GM10248 (cell line): Measurements from ENCODE around the gene CYFIP2.

Experiments used
- CTCF ChIA-PET: fragments of 300-600 bp; sonication (Branson Sonifier 250); formaldehyde crosslinking; extraction: SDS; loops from one replicate; lab custom pipeline; 2021; ENCODE audit warnings: antibody characterized with exemption; lab: Yijun Ruan, JAX
- POLR2A ChIA-PET: fragments of 350-650 bp; sonication (Branson Sonifier 250); formaldehyde crosslinking; extraction: SDS; loops from one replicate; lab custom pipeline; 2020; ENCODE audit warnings: antibody characterized with exemption; lab: Yijun Ruan, JAX
- DNase-seq: peaks from one replicate; pipeline ENCODE4 v3.0.0; 2012; ENCODE audit errors: extremely low spot score
- TF ChIP-seq, protein P1 (sequence below): IDR thresholded peaks from 2 replicates; pipeline ENCODE4 v1.5.1; 2012; ENCODE audit warnings: mild to moderate bottlenecking, low read depth; ENCODE audit errors: extremely low read depth, missing control alignments, control extremely low read depth

Gene CYFIP2

DNA sequence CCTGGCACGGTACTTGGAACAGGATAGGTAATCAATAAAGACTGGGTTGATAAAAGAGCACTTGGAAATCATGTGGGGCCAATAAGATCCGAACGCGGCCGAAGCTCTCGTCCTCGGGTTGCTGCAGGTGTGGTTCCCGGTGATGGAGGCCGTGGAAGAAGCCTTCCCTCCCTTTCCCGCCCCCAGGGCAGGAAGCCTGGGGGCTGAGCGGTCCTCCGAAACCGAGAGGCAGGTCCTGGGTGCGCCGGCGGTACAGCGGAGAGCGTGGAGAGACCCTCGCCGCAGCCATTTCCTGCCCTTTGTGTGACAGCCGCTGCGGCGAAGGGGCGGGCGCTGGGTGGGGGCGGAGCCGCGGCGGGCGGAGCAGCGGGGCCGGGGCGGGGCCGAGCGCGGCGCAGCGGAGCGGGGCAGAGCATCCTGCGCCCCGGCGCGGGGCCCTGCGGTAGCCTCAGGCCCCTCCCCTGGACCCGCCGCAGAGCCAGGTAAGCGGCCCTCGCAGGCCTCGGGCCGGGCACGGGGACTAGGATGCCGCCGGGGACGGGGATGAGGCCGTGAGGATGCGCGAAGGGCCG is at the start of gene CYFIP2:
Gene CYFIP2, plus strand, starts transcription at position 410 of the 572 bp plus-strand sequence. CDS start 19,239 bp downstream, outside the sequence.
- TF ChIP-seq, protein P1, sequence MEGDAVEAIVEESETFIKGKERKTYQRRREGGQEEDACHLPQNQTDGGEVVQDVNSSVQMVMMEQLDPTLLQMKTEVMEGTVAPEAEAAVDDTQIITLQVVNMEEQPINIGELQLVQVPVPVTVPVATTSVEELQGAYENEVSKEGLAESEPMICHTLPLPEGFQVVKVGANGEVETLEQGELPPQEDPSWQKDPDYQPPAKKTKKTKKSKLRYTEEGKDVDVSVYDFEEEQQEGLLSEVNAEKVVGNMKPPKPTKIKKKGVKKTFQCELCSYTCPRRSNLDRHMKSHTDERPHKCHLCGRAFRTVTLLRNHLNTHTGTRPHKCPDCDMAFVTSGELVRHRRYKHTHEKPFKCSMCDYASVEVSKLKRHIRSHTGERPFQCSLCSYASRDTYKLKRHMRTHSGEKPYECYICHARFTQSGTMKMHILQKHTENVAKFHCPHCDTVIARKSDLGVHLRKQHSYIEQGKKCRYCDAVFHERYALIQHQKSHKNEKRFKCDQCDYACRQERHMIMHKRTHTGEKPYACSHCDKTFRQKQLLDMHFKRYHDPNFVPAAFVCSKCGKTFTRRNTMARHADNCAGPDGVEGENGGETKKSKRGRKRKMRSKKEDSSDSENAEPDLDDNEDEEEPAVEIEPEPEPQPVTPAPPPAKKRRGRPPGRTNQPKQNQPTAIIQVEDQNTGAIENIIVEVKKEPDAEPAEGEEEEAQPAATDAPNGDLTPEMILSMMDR, result no peak
- peak; percentile 91 for DNase-seq
- CTCF ChIA-PET, result interaction anchor here (1.1 to 7.4 kb wide), 3 partner anchors 11 to 48 kb away, joined by 3 to 101 read pairs (median 7); no protein-coding TSS in a partner anchor
- POLR2A ChIA-PET, result no interaction called here

- DNase-seq, result no peak
- ChIA-PET POLR2A (no interaction called here), CTCF (interaction anchor here (1.0 to 3.0 kb wide), 14 partner anchors 9 to 502 kb away, joined by 3 to 16 read pairs (median 3); partner anchors contain the start of gene MED7)
- TF ChIP-seq, protein P1, result no peak
These were observed 49.4 kb upstream of the CYFIP2 start for GRCh38 chr5:157216391-157217142.

GRCh38 chr5:157217289-157218024 is 48.5 kb upstream of the CYFIP2 start:
- CTCF ChIA-PET, result interaction anchor here (1.1 to 3.0 kb wide), 12 partner anchors 10 to 501 kb away, joined by 3 to 16 read pairs (median 3); partner anchors contain the start of gene MED7
- TF ChIP-seq, protein P1, result no peak
- no peak for DNase-seq
- POLR2A ChIA-PET, result interaction anchor here (1.3 kb wide), 1 partner anchor 56 kb away, joined by 3 read pairs; no protein-coding TSS in a partner anchor

DNA sequence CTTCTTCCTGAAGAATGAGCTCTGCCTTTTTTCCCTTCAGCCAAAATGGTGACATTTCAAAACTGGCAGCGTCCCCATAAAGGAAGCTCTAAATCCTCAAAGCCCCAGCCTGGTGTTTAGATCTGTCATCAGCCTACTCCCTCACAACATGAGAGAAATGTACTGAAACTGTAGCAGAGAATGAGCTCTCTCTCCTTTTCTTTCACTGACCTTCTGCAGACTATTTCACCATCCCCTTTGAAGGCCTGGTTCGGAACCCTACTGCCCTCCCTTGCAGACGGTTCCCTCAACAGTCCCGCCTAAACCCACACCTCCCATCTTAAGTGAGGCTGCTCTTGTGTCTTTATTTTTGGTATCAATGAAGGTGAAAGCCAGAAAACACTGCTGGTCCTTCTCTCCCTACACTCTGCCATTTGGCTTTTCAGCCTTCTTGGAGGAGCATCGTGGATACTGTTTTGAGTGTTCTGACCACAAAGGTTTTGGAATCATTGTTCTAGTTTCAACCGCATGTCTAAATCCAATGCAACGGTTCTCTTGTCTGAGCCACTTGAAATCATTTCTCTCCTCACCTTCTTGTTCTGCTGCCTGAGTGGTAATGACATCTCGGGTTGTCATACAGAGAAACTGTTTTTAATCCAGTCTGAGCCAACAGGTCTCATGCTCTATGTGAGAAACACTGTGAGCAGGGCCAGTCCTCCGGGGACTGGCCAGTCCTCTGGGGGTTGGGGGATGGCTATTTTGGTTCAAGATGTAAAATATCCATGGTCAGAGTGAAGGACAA is 46.2 kb upstream of the CYFIP2 start:
- TF ChIP-seq, protein P1, result no peak
- ChIA-PET CTCF (interaction anchor here (0.9 to 1.0 kb wide), 2 partner anchors 19 to 33 kb away, joined by 3 to 5 read pairs; no protein-coding TSS in a partner anchor), POLR2A (no interaction called here)
- DNase-seq, result peak; percentile 31

DNA sequence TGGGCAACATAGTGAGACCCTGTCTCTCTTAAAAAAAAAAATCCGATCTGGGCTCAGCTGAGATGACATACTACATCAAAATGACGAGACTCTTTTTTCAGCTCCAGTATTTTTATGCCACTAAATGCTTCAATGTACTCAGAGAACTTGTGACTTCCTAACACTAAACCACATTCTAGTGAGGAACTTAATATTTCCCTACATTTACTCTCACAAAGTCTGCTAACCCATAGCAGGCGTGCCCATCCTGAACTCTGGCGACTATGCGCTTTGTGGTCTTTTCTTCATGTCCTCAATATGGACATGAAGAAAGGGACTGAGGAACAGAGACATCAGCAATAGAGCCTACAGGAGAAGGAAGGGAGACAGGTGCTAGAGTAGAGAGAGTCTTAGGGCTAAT is 44.0 kb upstream of the CYFIP2 start:
- CTCF ChIA-PET, result interaction anchor here (2.1 kb wide), 1 partner anchor 31 kb away, joined by 7 read pairs; no protein-coding TSS in a partner anchor
- no peak for DNase-seq
- TF ChIP-seq, protein P1, result no peak
- POLR2A ChIA-PET, result interaction anchor here (1.0 kb wide), 1 partner anchor 79 kb away, joined by 4 read pairs; the partner anchor contains the start of gene MED7
